SK-N-MC (cell line): Measurements from ENCODE around the gene CNPY1.
A peak's percentile ranks its signal among the peaks of the same experiment; 100 is the strongest.

ENCODE experiments used
- DNase-seq: peaks from one replicate; pipeline ENCODE4 v3.0.0-alpha.2; 2011; ENCODE audit warnings: low read depth, low spot score
- H3K27ac ChIP-seq: fragments of 200-600 bp; sonication (generic); 2 replicates; pipeline ENCODE4 v1.5.1; 2016; ENCODE audit warnings: mixed run types
- H3K36me3 ChIP-seq: fragments of 200-600 bp; sonication (generic); 2 replicates; pipeline ENCODE4 v1.6.1; 2017; ENCODE audit warnings: antibody characterized with exemption, low read length, mixed read lengths; ENCODE audit not compliant: insufficient read depth
- H3K4me3 ChIP-seq: fragments of 200-600 bp; sonication (generic); 2 replicates; pipeline ENCODE4 v1.5.1; 2016
- H3K9ac ChIP-seq: fragments of 200-600 bp; sonication (generic); 2 replicates; pipeline ENCODE4 v1.8.0; 2017; ENCODE audit warnings: mixed run types, mixed read lengths; ENCODE audit not compliant: insufficient read length
- H3K9me3 ChIP-seq: fragments of 200-600 bp; sonication (generic); 2 replicates; pipeline ENCODE4 v1.6.1; 2017; ENCODE audit warnings: low read depth, mild to moderate bottlenecking, antibody characterized with exemption, low read length, moderate library complexity, mixed read lengths
- EZH2 ChIP-seq: fragments of 200-600 bp; sonication (generic); IDR thresholded peaks from one replicate; pipeline ENCODE4 v1.6.1; 2017; ENCODE audit warnings: antibody characterized with exemption
- FOXP2 ChIP-seq: optimal IDR thresholded peaks from 2 replicates; pipeline ENCODE3; 2011; ENCODE audit warnings: mild to moderate bottlenecking, moderate library complexity; ENCODE audit not compliant: insufficient read depth; ENCODE audit errors: extremely low read length, control extremely low read depth
- POLR2AphosphoS5 ChIP-seq: IDR thresholded peaks from 2 replicates; pipeline ENCODE4 v1.6.1; 2012; ENCODE audit warnings: mild to moderate bottlenecking, low read depth, low read length, borderline replicate concordance

The CNPY1 gene

DNA sequence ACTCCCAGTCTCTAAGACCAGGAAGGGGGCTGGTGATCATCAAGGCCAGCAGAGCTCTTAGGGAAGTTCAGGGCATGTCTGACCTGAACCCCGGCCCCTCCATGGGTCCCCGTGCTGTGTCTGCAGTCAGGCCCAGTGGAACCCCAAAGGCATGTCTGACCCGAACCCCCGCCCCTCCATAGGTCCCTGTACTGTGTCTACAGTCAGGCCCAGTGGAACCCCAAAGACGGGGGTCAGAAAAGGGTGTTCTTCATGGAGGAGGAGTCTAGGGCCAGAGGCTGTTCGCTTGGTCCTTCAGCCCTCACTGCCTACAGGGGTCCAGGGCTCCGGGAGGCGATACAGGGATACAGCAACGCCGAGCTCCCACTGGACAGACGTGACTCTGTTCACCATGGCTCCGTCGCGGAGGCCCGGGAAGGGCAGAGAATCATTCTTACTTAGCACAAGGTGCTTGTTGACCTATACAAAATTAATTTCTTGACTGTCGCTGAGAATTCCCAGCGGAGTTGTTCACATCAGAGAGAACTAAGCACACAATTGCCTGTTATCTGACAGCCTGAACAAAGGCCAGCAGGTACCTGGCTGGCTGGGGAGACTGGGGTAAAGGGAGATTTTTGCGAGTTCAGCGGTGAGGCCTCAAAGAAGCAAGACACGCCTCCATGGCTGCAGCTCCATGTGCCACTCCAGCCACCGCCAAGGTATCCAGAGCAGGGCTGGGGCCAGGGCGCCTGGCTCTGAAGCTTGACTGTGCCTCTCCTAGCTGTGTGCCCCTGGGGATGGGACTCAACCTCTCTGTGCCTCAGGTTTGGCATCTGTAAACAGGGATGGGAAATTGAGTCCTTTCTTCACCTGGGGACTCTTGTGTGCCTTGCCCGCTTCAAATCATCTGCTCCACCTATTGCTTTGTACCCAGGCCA is 61.6 kb downstream of the CNPY1 start:
- TF ChIP-seq FOXP2 (no peak), POLR2AphosphoS5 (no peak), EZH2 (no peak)
- Histone ChIP-seq H3K27ac (no peak overlapping the region), H3K9ac (no peak overlapping the region), H3K4me3 (no peak overlapping the region), H3K36me3 (no peaks in the 10 kb centered on the region), H3K9me3 (no peaks in the 10 kb centered on the region)
- DNase-seq = no peak

DNA sequence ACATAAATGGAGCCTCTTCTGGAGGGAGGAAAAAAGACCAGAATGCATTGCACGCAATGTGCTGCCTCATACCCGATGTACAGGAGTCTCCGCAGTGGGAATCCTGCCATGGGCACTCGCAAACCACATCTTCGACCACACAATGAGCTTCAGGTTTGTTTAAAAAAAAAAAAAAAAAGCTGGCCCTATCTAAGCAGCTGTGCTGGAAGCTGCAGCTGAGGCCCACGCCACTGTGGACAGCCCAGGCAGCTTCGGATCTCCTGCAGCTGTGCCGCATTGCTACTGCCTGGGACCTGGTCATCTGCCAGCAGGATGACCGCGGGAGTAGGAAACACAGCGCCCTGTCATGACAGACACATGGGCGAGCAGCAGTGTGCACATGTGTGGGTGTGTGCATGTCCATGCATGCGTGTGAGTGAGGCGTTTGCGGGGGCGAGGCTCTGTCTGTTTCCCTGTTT is 62.5 kb downstream of the CNPY1 start:
- DNase-seq = no peak
- no peak for TF ChIP-seq EZH2
- no peak for TF ChIP-seq FOXP2
- no peak for TF ChIP-seq POLR2AphosphoS5

GRCh38 chr7:155483245-155483644 is 63.1 kb downstream of the CNPY1 start:
- Histone ChIP-seq H3K4me3 (no peak overlapping the region), H3K9ac (no peak overlapping the region), H3K9me3 (no peaks in the 10 kb centered on the region), H3K36me3 (no peaks in the 10 kb centered on the region), H3K27ac (no peak overlapping the region)
- TF ChIP-seq FOXP2 = no peak
- TF ChIP-seq EZH2 = no peak
- no peak for TF ChIP-seq POLR2AphosphoS5
- no peak for DNase-seq

More for the DNA sequence above, 62.5 kb downstream of the CNPY1 start:
- no peak overlapping the region for H3K9ac ChIP-seq
- no peak overlapping the region for H3K4me3 ChIP-seq
- H3K27ac ChIP-seq = no peak overlapping the region
- no peaks in the 10 kb centered on the region for H3K36me3 ChIP-seq
- no peaks in the 10 kb centered on the region for H3K9me3 ChIP-seq

GRCh38 chr7:155482511-155483183 is 63.7 kb downstream of the CNPY1 start:
- no peak overlapping the region for H3K4me3 ChIP-seq
- H3K9ac ChIP-seq = no peak overlapping the region
- no peak for DNase-seq
- no peaks in the 10 kb centered on the region for H3K36me3 ChIP-seq
- TF ChIP-seq EZH2 (no peak), FOXP2 (no peak), POLR2AphosphoS5 (no peak)
- no peak overlapping the region for H3K27ac ChIP-seq
- no peaks in the 10 kb centered on the region for H3K9me3 ChIP-seq

GRCh38 chr7:155481764-155482163 is 64.6 kb downstream of the CNPY1 start:
- TF ChIP-seq POLR2AphosphoS5 (no peak), EZH2 (no peak), FOXP2 (no peak)
- DNase-seq = no peak

DNA sequence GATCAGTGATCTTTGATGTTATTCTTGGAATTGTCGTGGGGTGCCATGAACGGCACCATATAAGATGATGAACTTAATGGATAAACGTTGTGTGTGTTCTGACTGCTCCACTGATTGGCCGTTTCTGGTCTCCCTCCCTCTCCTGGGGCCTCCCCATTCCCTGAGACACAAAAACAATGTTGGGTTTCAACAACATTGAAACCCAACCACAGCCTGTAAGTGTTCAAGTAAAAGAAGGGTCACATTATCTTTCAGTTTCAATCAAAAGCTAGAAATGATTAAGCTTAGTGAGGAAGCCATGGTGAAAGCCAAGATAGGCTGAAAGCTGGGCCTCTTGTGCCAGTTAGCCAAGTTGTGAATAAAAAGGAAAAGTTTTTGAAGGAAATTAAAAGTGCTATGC is 68.9 kb downstream of the CNPY1 start:
- no peak for DNase-seq
- TF ChIP-seq EZH2 (no peak), POLR2AphosphoS5 (no peak), FOXP2 (no peak)
- Histone ChIP-seq H3K4me3 (no peak overlapping the region), H3K36me3 (no peaks in the 10 kb centered on the region), H3K9me3 (no peaks in the 10 kb centered on the region), H3K9ac (no peak overlapping the region), H3K27ac (no peak overlapping the region)

More at GRCh38 chr7:155481764-155482163, 64.6 kb downstream of the CNPY1 start:
- no peaks in the 10 kb centered on the region for H3K9me3 ChIP-seq
- H3K36me3 ChIP-seq = no peaks in the 10 kb centered on the region
- H3K27ac ChIP-seq = no peak overlapping the region
- no peak overlapping the region for H3K9ac ChIP-seq
- H3K4me3 ChIP-seq = no peak overlapping the region

GRCh38 chr7:155471718-155472117 is 74.6 kb downstream of the CNPY1 start:
- DNase-seq = no peak
- no peaks in the 10 kb centered on the region for H3K9me3 ChIP-seq
- H3K4me3 ChIP-seq = peak overlapping the region; percentile 71

GRCh38 chr7:155470686-155471638 is 75.4 kb downstream of the CNPY1 start:
- Histone ChIP-seq H3K9ac (peak overlapping the region; percentile 9), H3K9me3 (no peaks in the 10 kb centered on the region)
- no peak for TF ChIP-seq FOXP2
- TF ChIP-seq EZH2 = no peak
- TF ChIP-seq POLR2AphosphoS5 = no peak

More at GRCh38 chr7:155471718-155472117, 74.6 kb downstream of the CNPY1 start:
- TF ChIP-seq FOXP2 (no peak), EZH2 (no peak), POLR2AphosphoS5 (no peak)
- H3K9ac ChIP-seq = peak overlapping the region; percentile 4
- no peaks in the 10 kb centered on the region for H3K36me3 ChIP-seq
- H3K27ac ChIP-seq = peak overlapping the region; percentile 92

More at GRCh38 chr7:155470686-155471638, 75.4 kb downstream of the CNPY1 start:
- Histone ChIP-seq H3K36me3 (no peaks in the 10 kb centered on the region), H3K27ac (peak overlapping the region; percentile 92), H3K4me3 (peak overlapping the region; percentile 71)
- no peak for DNase-seq
